B cell (primary cell): ENCODE measurements around the gene STK33.

ENCODE experiments used
- CTCF ChIP-seq: fragments of 200-600 bp; IDR thresholded peaks from one replicate; pipeline ENCODE4 v1.8.0; 2022; ENCODE audit warnings: antibody characterized with exemption, mild to moderate bottlenecking
- EZH2 ChIP-seq: IDR thresholded peaks from 2 replicates; pipeline ENCODE4 v1.6.1; 2012; ENCODE audit warnings: borderline replicate concordance, low read depth, mild to moderate bottlenecking, moderate library complexity, low read length; ENCODE audit not compliant: insufficient read depth, poor library complexity, severe bottlenecking

- TF ChIP-seq CTCF (no peak), EZH2 (no peak)
These were observed 219.3 kb downstream of the STK33 start for GRCh38 chr11:8374716-8375115.
